GM12864 (cell line): Measurements from ENCODE around the gene TMEM132E.

Experiments
- DNase-seq: peaks from one replicate; pipeline ENCODE4 v3.0.0-alpha.2; 2011; ENCODE audit warnings: low read depth
- H3K4me3 ChIP-seq: 2 replicates; pipeline ENCODE4 v1.5.1; 2011; ENCODE audit warnings: mild to moderate bottlenecking, low read depth, low read length, control low read depth
- TF ChIP-seq, protein P1 (sequence below): IDR thresholded peaks from 2 replicates; pipeline ENCODE4 v1.5.1; 2011; ENCODE audit warnings: low read depth, mild to moderate bottlenecking, moderate library complexity, low read length, control low read depth, inconsistent platforms; ENCODE audit errors: missing control alignments

TMEM132E gene

GRCh38 chr17:34561328-34561727 lies 18.1 kb upstream of the TMEM132E start:
- TF ChIP-seq, protein P1, sequence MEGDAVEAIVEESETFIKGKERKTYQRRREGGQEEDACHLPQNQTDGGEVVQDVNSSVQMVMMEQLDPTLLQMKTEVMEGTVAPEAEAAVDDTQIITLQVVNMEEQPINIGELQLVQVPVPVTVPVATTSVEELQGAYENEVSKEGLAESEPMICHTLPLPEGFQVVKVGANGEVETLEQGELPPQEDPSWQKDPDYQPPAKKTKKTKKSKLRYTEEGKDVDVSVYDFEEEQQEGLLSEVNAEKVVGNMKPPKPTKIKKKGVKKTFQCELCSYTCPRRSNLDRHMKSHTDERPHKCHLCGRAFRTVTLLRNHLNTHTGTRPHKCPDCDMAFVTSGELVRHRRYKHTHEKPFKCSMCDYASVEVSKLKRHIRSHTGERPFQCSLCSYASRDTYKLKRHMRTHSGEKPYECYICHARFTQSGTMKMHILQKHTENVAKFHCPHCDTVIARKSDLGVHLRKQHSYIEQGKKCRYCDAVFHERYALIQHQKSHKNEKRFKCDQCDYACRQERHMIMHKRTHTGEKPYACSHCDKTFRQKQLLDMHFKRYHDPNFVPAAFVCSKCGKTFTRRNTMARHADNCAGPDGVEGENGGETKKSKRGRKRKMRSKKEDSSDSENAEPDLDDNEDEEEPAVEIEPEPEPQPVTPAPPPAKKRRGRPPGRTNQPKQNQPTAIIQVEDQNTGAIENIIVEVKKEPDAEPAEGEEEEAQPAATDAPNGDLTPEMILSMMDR, result no peak
- no peak overlapping the region for H3K4me3 ChIP-seq
- no peak for DNase-seq

GRCh38 chr17:34562387-34562786 lies 17.0 kb upstream of the TMEM132E start:
- H3K4me3 ChIP-seq, result no peak overlapping the region
- TF ChIP-seq, protein P1, result peak; percentile 61
- peak; percentile 5 for DNase-seq

- TF ChIP-seq, protein P1, result no peak
- no peak overlapping the region for H3K4me3 ChIP-seq
- no peak for DNase-seq
Measured at GRCh38 chr17:34565713-34566112, 13.7 kb upstream of the TMEM132E start.

DNA sequence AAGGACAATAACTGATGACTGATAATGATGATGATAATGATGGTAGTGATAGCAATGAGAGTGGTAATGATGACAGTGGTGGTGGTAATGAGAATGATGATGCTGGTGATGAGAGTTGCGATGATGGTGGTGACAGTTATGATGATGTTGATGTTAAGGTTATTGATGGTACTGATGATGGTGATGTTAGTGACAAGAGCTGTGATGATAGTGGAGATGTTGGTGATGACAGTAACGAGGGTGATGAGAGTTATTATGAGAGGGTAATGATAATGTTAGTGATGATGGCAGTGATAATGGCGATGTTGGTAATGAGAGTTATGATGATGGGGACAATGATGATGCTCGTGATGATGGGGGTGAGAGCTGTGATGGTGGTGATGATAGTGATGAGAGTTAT lies 13.2 kb upstream of the TMEM132E start:
- TF ChIP-seq, protein P1, result no peak
- H3K4me3 ChIP-seq, result no peak overlapping the region
- DNase-seq, result no peak

DNA sequence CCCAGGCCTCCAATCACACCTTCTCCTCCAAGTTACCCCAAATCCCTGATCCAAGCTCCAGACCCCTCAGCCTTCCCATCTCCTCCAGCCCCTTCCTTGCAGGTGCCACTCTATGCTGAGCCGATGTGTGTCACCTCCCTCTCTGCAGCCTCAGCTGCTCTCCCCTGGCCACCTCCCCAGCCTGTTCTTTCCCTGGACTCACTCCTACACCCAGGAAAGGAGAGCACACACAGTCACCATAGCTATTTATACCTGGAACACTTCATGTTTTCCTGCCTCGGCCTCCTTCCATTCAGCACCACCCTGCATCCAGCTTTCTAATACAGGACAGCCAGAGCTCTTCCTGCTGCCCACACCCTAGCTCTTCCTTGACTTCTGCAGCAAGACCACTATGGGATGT lies 12.5 kb upstream of the TMEM132E start:
- no peak for DNase-seq
- TF ChIP-seq, protein P1, result no peak
- H3K4me3 ChIP-seq, result no peak overlapping the region

GRCh38 chr17:34567691-34568465 lies 11.5 kb upstream of the TMEM132E start:
- TF ChIP-seq, protein P1, result no peak
- no peak for DNase-seq
- no peak overlapping the region for H3K4me3 ChIP-seq

DNA sequence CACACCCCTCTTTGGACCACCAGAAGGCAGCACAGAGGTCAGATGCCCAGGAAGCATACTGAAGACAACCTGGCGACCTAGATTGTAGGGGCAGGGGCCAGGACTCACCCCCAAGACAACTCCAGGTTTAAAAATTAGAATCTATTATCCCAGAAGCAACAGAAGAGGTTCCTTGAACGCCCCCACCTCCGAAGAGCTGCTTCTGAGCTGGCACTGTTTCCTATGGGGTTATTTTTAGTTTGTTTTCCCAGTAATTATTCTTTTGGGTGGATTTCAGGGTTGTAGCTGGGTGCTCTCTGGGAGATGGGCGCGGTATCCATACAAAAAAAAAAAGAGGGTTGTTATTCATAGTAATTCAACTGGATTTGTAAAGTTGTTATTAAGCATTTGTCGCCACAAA lies 10.4 kb upstream of the TMEM132E start:
- TF ChIP-seq, protein P1, result no peak
- no peak overlapping the region for H3K4me3 ChIP-seq
- no peak for DNase-seq
